Left hindlimb (tissue), 1 donor: Measurements from ENCODE around the gene ABHD15.
"Not testable (repeated sequence)": the region's sequence is repeated elsewhere in the genome, so short reads cannot be mapped to it uniquely, and the experiment has no call there.

Source experiments
- DNase-seq: peaks from one replicate; pipeline ENCODE4 v3.0.0-alpha.2; 2018

ABHD15 gene

DNA sequence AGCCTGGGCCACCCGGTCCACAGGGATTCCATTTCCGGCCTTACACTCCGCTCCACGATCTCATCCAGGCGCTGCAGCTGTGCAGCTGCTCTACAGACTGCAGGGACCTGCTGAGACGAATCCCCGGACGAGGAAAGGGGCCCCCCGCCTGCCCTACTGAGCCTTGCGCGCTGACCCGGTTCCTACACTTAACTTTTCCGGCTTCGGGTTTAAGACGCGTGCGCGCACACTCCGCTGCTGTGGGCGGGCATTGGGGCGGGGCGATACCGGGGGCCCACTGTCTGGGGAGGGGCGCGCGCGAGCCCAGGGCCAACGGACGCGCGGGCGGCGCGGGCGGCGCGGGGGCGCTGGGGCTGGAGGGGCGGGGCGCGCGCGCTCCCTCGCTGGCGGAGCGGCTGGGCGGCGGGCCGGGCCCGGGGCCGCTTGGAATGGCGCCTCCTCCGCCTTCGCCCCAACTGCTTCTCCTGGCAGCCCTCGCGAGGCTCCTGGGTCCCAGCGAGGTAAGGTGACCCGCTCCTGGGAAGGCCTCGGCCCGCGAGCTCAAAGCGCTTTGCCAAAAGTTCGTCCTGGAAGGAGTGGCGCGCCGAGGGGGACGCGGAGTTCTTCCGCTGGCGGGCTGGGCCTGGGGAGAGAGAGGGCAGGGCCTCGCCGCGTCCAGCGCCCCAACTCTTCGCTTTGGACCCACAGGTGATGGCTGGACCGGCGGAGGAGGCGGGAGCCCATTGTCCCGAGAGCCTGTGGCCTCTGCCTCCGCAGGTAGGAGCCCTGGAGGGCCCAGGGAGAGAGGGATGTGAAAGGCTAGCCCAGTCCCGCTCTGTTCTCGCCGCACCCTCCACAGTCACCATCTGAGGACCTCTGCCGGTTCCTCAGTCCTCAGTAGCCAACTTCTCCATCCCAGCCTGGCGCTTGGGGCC lies 1.8 kb upstream of the ABHD15 start, which contains the start of gene TP53I13:
TP53I13 (plus strand) TSS at position 371 of the 914 bp plus-strand sequence; CDS start at position 429, 58 bp downstream.
- DNase-seq, result peak; percentile 92

- peak; percentile 58 for DNase-seq
These were observed 905 bp upstream of the ABHD15 start for GRCh38 chr17:29567554-29568330.

GRCh38 chr17:29567304-29567553 lies 392 bp upstream of the ABHD15 start:
- DNase-seq, result no peak

DNA sequence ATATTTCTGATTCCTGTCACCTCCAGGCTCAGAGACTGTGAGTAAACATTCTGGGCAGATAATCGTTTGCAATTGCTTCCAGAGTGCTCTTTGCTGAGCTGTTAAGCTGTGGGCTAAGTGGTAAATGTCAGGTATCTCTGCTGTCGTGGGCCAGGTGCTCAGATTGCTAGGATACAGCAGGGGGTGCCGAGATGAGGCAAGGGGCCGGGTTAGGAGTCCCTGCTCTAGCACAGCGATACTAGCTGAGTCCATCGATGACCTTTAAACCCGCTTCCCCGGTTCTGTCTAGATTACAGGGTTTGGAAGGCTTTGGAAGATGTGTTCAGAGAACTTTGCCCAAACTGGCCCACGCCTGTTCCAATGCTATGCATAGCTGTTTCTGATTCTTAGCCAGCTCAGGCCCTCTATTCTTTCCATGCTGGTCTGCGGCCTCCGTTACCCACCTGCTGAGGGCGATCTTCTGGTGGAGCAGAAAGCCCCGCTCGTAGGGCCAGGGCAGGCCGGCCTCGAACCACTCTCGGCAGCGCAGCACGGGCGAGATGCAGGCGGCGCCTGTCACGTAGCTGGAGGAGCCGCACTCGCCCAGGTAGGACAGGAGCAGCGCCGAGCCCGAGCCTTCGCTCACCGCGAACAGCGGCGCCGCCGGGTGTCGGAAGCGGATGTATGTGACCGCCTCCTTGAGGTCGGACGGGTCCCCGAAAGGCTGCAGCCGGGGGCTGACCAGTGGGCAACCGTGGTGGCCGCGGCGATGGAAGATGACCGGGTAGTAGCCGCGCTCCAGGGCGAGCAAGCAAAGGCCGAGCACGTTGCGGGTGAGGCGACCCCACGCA lies 979 bp downstream of the ABHD15 start:
- peak; percentile 40 for DNase-seq

- no peak for DNase-seq
These were observed 3.0 kb downstream of the ABHD15 start for GRCh38 chr17:29563816-29564215.

GRCh38 chr17:29562615-29563014 lies 4.2 kb downstream of the ABHD15 start:
- no peak for DNase-seq

DNA sequence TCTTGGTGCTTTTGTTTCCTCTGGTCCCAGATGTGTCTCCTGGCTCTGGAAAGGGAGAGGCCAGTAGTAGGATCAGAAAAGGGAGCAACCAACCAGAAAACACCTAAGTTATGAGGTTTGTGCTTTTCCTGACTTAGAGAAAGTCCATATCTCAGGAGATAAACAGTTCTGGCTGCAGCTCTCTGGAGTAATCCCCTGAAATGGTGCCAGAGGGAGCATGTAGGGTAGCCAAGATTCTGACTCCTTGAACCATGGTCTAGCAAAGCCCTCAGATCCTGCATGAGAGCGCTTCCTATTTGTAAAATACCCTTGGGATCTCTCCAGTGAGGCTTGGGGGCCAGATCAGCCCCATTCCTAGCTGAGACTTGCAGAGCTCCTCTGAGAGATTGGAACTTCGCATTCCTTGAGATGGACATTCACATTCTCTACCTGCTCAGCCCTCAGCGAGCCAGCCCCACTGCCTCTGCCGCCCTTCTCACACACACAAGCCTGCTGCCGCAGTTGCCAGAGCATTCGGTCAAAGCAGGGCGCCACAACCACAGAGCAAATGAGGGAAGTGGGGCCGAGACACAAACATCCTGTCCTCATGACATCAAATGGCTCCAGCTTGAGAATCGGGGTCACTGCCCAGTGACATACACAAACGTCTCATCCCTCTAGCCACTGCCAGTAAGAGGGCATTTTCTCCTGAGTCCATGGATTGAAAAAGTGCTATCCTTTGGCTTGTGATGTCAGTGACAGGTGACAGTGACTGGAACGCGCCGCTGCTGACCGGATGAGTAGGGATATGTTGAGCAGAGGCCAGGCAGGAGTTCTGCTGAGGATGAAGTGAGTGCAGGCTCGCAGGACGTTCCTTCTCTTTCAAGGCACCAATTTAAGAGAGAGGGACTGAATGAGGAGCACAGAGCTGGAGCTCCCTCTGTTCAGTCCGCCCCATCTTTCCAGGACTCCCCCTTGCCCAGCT lies 5.0 kb downstream of the ABHD15 start:
- DNase-seq, result no peak

- DNase-seq, result no peak
These were observed 6.5 kb downstream of the ABHD15 start for GRCh38 chr17:29560316-29560715.

DNA sequence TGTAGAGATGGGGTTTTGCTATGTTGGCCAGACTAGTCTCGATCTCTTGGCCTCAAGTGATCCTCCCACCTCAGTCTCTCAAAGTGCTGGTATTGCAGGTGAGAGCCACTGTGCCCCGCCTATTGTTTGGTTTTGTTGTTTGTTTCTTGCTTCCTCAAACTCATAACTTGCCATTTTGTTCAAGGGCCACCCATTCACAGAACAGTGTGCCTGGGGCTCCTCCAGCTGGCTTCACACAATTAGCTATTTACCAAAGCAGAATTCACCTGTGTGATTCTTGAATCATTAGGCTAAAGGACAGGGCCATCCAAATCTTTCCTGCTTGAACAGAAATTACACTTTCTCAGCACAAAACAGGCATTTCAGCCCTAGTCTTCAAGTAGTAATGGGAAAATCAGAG lies 7.2 kb downstream of the ABHD15 start:
- no peak for DNase-seq

DNA sequence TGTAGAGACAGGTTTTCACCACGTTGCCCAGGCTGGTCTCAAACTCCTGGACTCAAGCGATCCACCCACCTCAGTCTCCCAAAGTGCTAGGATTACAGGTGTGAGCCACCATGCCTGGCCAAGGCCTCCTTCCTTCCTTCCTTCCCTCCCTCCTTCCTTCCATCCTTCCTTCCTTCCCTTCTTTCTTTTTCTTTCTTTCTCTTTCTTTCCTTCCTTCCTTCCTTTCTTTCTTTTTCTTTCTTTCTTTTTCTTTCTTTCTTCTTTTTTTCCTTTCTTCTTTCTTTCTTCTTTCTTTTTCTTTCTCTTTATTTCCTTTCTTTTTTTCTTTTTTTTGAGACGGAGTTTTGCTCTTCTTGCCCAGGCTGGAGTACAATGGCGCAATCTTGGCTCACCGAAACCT lies 8.7 kb downstream of the ABHD15 start:
- not testable (repeated sequence) for DNase-seq

DNA sequence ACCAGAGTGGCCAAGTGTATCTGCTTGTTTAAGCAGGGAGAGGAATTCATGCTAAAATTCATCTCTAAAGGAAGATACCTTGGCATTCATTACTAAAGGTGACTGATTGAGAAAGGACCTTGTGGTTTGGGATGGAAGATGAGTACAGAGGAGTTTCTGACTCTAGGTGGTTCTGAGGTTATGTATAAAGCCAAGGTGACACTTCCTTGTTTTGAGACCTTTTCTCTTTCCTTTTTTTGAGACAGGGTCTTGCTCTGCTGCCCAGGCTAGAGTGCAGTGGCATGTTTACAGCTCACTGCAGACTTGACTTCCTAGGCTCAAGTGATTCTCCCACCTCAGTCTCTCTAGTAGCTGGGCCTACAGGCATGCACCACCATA lies 9.1 kb downstream of the ABHD15 start:
- no peak for DNase-seq

DNA sequence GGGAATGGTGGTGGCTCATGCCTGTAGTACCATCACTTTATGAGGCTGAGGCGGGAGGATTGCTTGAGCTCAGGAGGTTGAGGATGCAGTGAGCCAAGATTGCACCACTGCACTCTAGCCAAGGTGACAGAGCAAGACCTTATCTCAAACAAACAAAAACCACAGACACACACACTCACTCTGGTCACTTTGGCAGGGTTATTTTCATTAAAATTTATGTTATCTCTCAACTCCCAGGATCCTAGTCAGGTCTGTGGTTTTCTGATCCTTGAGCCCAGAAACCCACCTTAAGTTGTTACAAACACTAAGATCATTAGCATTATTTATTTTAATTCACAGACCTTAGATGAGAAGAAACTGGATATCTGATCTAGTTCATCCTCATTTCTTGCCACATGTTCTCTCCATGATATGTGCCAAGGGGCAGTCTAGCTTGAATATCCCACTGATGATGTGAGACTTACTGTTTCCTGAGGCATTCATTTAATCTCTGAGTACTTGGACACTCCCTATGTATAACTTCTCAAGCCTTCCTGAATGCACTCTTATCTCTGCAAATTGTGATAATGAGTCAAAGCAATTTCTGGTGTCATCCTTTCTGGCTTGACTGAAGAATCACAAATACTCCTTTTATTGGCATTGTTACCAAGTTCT lies 9.6 kb downstream of the ABHD15 start:
- no peak for DNase-seq

DNA sequence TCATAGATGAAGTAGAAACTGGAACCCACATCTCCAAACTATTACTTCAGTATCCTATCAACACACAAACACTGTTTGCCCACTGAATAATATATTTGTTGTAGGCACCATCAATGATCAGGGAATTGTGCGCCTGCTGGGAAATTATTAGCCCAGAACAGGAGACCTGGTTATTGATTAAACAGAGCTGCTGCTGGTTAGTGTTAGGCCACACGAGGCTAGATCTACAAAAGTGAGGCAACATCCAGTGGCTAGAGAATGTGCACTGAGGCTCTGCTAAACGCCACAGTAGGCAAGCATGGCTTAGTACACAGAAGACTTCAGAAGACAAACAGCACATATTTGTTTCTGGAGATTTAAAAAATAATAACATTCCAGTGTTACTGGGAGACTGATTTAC lies 11.0 kb downstream of the ABHD15 start:
- no peak for DNase-seq

GRCh38 chr17:29549177-29549923 lies 17.5 kb downstream of the ABHD15 start:
- no peak for DNase-seq

- no peak for DNase-seq
These were observed 20.0 kb downstream of the ABHD15 start for GRCh38 chr17:29546830-29547229.

DNA sequence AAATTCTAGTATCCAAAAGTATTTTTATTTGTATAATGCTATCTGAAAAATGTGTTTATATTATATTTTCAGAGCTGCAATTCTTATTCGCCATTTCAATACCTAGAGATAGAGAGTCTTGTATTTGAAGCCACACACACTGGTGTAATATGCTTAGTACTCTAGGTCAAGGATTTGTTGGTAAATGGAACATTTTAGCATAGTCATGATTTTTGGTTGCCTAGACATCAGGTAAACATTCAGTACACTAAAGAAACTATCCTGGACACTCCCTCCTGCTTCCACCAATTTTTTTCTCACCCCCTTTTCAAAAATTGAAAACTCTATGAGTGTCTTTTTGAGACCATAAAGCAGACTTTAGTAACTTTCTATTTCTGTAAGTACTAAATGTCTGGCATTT lies 20.8 kb downstream of the ABHD15 start:
- no peak for DNase-seq

- no peak for DNase-seq
These were observed 22.8 kb downstream of the ABHD15 start for GRCh38 chr17:29544066-29544465.

- no peak for DNase-seq
These were observed 32.9 kb downstream of the ABHD15 start for GRCh38 chr17:29533976-29534375.

DNA sequence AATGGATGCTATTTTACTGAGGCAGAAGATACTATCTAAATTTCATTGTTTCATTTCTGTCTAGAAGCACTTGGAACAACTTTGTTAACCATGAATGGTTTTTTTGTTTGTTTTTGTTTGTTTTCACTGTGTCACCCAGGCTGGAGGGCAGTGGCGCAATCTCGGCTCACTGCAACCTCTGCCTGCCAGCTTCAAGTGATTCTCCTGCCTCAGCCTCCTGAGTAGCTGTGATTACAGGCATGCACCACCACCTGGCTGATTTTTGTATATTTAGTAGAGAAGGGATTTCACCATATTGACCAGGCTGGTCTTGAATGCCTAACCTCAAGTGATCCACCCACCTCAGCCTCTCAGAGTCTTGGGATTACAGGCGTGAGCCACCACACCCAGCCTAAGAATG lies 40.5 kb downstream of the ABHD15 start:
- no peak for DNase-seq

DNA sequence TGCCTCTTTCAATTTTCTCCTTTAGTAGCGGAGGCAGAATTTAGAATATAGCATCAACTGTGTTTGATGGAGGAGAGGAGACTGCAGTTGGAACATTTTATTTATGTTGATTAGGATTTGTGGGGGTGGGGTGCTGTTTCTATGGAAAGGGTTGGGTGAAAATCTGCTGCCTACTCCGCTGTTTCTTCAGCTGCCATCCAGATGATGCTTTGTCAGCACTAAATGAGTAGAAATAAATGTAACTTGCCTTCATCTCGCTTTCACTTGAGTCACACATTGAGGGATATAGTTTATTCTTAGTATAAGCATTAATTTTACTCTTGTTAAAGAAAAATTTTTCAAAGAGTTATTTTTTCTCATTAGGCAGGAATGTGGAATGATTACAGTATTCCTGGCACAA lies 42.1 kb downstream of the ABHD15 start:
- no peak for DNase-seq

DNA sequence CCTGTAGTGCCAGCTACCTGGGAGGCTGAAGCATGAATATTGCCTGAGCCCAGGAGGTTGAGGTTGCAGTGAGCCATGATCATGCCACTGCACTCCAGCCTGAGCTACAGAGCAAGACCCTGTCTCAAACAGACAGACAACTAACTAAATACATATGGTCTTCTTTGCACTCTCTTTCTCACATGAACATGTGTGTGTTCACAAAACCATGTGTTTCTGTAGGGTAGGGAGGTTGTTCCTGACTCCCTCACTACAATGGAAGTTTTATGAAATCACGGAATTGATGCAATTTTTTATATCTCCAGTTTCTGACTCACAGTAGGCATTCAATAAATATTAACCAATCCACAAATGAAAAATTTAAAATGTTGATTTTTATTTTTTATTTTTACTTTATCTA lies 48.5 kb downstream of the ABHD15 start:
- no peak for DNase-seq
